ENCODE measurements around the gene MRPL4.

Gene MRPL4

GRCh38 chr19:10268071-10268470 lies 16.1 kb downstream of the MRPL4 start:
- H3K4me3 ChIP-seq (ENCODE audit: low read length, poor library complexity, severe bottlenecking) = no peak overlapping the region
- no peaks in the 10 kb centered on the region for H3K9me2 ChIP-seq (replicated peaks; ENCODE audit: low read depth, low read length)
- H3F3A ChIP-seq (ENCODE audit: low read depth) = no peaks in the 10 kb centered on the region
- no peaks in the 10 kb centered on the region for H3K36me3 ChIP-seq (ENCODE audit: insufficient read depth, low read length)
- no peaks in the 10 kb centered on the region for H3K9me3 ChIP-seq (ENCODE audit: insufficient read depth, low read depth, low read length)
- TF ChIP-seq EZH2phosphoT487 (IDR thresholded peaks at IDR 0.05; ENCODE audit: borderline replicate concordance) (no peak), CTCF (conservative IDR thresholded peaks at IDR 0.05; ENCODE audit: low read length) (no peak)
- peaks cover 21% of the 10 kb centered on the region for H3K4me1 ChIP-seq (ENCODE audit: insufficient read depth, low read length, poor library complexity, severe bottlenecking)
- no peak overlapping the region for H3K4me2 ChIP-seq (ENCODE audit: low read depth, low read length, poor library complexity, severe bottlenecking)
- no peaks in the 10 kb centered on the region for H3K27me3 ChIP-seq (ENCODE audit: insufficient read depth, low read length, poor library complexity, severe bottlenecking)
- no peak overlapping the region for H3K9ac ChIP-seq (ENCODE audit: low read depth, low read length, poor library complexity, severe bottlenecking)
- H4K20me1 ChIP-seq (ENCODE audit: insufficient read depth, low read length, poor library complexity, severe bottlenecking) = no peaks in the 10 kb centered on the region
- H3K79me2 ChIP-seq (ENCODE audit: insufficient read depth, low read length) = peaks cover 9% of the 10 kb centered on the region; the same call in 1 of the 2 replicates
- H2AFZ ChIP-seq (ENCODE audit: low read length) = no peak overlapping the region

- peak overlapping the region; percentile 75 for H3K9ac ChIP-seq (ENCODE audit: low read depth, low read length, poor library complexity, severe bottlenecking)
- peaks cover 21% of the 10 kb centered on the region for H3K4me1 ChIP-seq (ENCODE audit: insufficient read depth, low read length, poor library complexity, severe bottlenecking)
- H3K79me2 ChIP-seq (ENCODE audit: insufficient read depth, low read length) = peaks cover 9% of the 10 kb centered on the region; the same call in 1 of the 2 replicates
- H3K9me2 ChIP-seq (replicated peaks; ENCODE audit: low read depth, low read length) = no peaks in the 10 kb centered on the region
- H2AFZ ChIP-seq (ENCODE audit: low read length) = peak overlapping the region; percentile 85
- H3K9me3 ChIP-seq (ENCODE audit: insufficient read depth, low read depth, low read length) = no peaks in the 10 kb centered on the region
- peak overlapping the region; percentile 70 for H3K4me2 ChIP-seq (ENCODE audit: low read depth, low read length, poor library complexity, severe bottlenecking)
- TF ChIP-seq CTCF (conservative IDR thresholded peaks at IDR 0.05; ENCODE audit: low read length) = peak; percentile 91
- no peak for TF ChIP-seq EZH2phosphoT487 (IDR thresholded peaks at IDR 0.05; ENCODE audit: borderline replicate concordance)
- H4K20me1 ChIP-seq (ENCODE audit: insufficient read depth, low read length, poor library complexity, severe bottlenecking) = no peaks in the 10 kb centered on the region
- no peaks in the 10 kb centered on the region for H3F3A ChIP-seq (ENCODE audit: low read depth)
- peak overlapping the region; percentile 73 for H3K4me3 ChIP-seq (ENCODE audit: low read length, poor library complexity, severe bottlenecking)
- no peaks in the 10 kb centered on the region for H3K36me3 ChIP-seq (ENCODE audit: insufficient read depth, low read length)
- no peaks in the 10 kb centered on the region for H3K27me3 ChIP-seq (ENCODE audit: insufficient read depth, low read length, poor library complexity, severe bottlenecking)
These were observed 17.5 kb downstream of the MRPL4 start for GRCh38 chr19:10269333-10270179.

GRCh38 chr19:10270180-10270615 lies 18.2 kb downstream of the MRPL4 start:
- Histone ChIP-seq H3K79me2 (ENCODE audit: insufficient read depth, low read length) (peaks cover 9% of the 10 kb centered on the region; the same call in 1 of the 2 replicates), H3K4me2 (ENCODE audit: low read depth, low read length, poor library complexity, severe bottlenecking) (peak overlapping the region; percentile 70), H3K4me3 (ENCODE audit: low read length, poor library complexity, severe bottlenecking) (peak overlapping the region; percentile 73), H4K20me1 (ENCODE audit: insufficient read depth, low read length, poor library complexity, severe bottlenecking) (no peaks in the 10 kb centered on the region), H3K4me1 (ENCODE audit: insufficient read depth, low read length, poor library complexity, severe bottlenecking) (peaks cover 21% of the 10 kb centered on the region), H3K27me3 (ENCODE audit: insufficient read depth, low read length, poor library complexity, severe bottlenecking) (no peaks in the 10 kb centered on the region), H3F3A (ENCODE audit: low read depth) (no peaks in the 10 kb centered on the region), H3K36me3 (ENCODE audit: insufficient read depth, low read length) (no peaks in the 10 kb centered on the region), H3K9me3 (ENCODE audit: insufficient read depth, low read depth, low read length) (no peaks in the 10 kb centered on the region), H2AFZ (ENCODE audit: low read length) (peak overlapping the region; percentile 85), H3K9me2 (replicated peaks; ENCODE audit: low read depth, low read length) (no peaks in the 10 kb centered on the region), H3K9ac (ENCODE audit: low read depth, low read length, poor library complexity, severe bottlenecking) (peak overlapping the region; percentile 75)
- no peak for TF ChIP-seq CTCF (conservative IDR thresholded peaks at IDR 0.05; ENCODE audit: low read length)
- no peak for TF ChIP-seq EZH2phosphoT487 (IDR thresholded peaks at IDR 0.05; ENCODE audit: borderline replicate concordance)
